Osteoblast (primary cell): Measurements from ENCODE around the gene PLEKHF1. TPM values are rescaled to one million over a fixed set of nuclear protein-coding genes. Genes with fewer than 3 reads are reported as not detected.
A peak's percentile ranks its signal among the peaks of the same experiment; 100 is the strongest.

Source experiments
- DNase-seq: peaks from one replicate; pipeline ENCODE4 v3.0.0; 2011; ENCODE audit warnings: low spot score, mixed read lengths; ENCODE audit not compliant: insufficient read length; ENCODE audit errors: missing footprints
- H2AFZ ChIP-seq: 2 replicates; pipeline ENCODE4 v1.6.0; 2011; ENCODE audit warnings: mild to moderate bottlenecking, low read length
- H3K27ac ChIP-seq: 2 replicates; pipeline ENCODE4 v1.5.1; 2011; ENCODE audit warnings: mild to moderate bottlenecking, low read depth, low read length, moderate library complexity
- H3K27me3 ChIP-seq: 2 replicates; pipeline ENCODE4 v1.6.0; 2012; ENCODE audit warnings: mild to moderate bottlenecking, control low read depth, inconsistent platforms, low read length, moderate library complexity; ENCODE audit not compliant: insufficient read depth
- H3K36me3 ChIP-seq: 2 replicates; pipeline ENCODE4 v1.5.1; 2011; ENCODE audit warnings: mild to moderate bottlenecking, low read length, control low read depth, moderate library complexity; ENCODE audit not compliant: insufficient read depth
- H3K4me1 ChIP-seq: 2 replicates; pipeline ENCODE4 v1.5.1; 2011; ENCODE audit warnings: mild to moderate bottlenecking, low read length, control low read depth, moderate library complexity; ENCODE audit not compliant: insufficient read depth
- H3K4me2 ChIP-seq: 2 replicates; pipeline ENCODE4 v1.6.0; 2011; ENCODE audit warnings: mild to moderate bottlenecking, low read length; ENCODE audit not compliant: insufficient read depth
- H3K4me3 ChIP-seq: fragments of 200-600 bp; sonication (generic); 3 replicates; pipeline ENCODE4 v1.5.1; 2012; ENCODE audit warnings: mild to moderate bottlenecking, low read length, inconsistent platforms; ENCODE audit not compliant: insufficient read depth
- H3K79me2 ChIP-seq: 2 replicates; pipeline ENCODE4 v1.6.0; 2012; ENCODE audit warnings: mild to moderate bottlenecking, low read length, control low read depth, inconsistent platforms; ENCODE audit not compliant: insufficient read depth
- H3K9me3 ChIP-seq: 2 replicates; pipeline ENCODE4 v1.5.1; 2011; ENCODE audit warnings: low read depth, low read length, control low read depth
- H4K20me1 ChIP-seq: 2 replicates; pipeline ENCODE4 v1.6.0; 2012; ENCODE audit warnings: mild to moderate bottlenecking, low read length, control low read depth; ENCODE audit not compliant: insufficient read depth
- total RNA-seq: library from RNA; depleted of rRNA; stranded (reverse); fragments of >200 nt; gene quantifications from 2 replicates; pipeline ENCODE4 v1.2.3, GENCODE V29; 2012
- TF ChIP-seq, protein P1 (sequence below): IDR thresholded peaks from 2 replicates; pipeline ENCODE4 v1.5.1; 2011; ENCODE audit warnings: mild to moderate bottlenecking, low read depth, low read length, moderate library complexity; ENCODE audit errors: extremely low read depth

The PLEKHF1 gene, protein sequence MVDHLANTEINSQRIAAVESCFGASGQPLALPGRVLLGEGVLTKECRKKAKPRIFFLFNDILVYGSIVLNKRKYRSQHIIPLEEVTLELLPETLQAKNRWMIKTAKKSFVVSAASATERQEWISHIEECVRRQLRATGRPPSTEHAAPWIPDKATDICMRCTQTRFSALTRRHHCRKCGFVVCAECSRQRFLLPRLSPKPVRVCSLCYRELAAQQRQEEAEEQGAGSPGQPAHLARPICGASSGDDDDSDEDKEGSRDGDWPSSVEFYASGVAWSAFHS
- 86.9 and 106 TPM in 2 replicates for total RNA-seq

DNA sequence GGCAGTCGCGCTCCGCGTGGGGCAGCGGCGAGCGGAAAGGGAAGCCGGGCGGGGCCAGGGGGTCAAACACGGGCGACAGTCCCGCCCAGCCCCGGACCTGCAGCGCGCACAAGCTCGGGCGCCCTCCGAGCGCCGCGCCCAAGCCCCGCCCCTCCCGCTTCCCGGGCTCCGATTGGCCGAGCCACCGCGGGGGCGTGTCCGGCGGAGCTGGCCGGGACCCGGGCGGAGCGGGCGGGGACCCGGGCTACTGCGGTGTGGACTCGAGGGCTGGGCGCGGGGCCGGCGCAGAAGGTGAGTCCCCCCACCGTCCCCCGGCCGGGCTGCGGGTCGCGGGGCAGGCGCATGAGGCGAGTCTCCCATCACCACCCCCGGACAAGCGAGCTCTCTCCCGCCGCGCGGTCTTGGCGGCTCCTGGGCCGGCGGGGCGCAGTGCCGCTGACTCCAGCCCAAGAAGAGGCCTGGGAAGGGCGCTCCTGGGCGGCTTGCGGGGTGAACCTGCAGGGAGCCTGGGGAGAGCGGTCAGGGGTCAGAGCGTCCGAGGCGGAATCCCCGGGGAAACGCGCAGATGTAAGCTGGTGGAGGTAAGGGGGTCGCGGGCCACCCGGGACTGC lies at the start of gene PLEKHF1:
PLEKHF1 (plus strand) TSS at position 247 of the 611 bp plus-strand sequence. CDS start 8,379 bp downstream, outside the sequence.
- peaks cover 43% of the 10 kb centered on the region for H3K79me2 ChIP-seq
- peak; percentile 97 for DNase-seq
- peaks cover 62% of the 10 kb centered on the region for H3K4me1 ChIP-seq
- peak within 1 kb of the TSS; percentile 99 for H3K27ac ChIP-seq
- TF ChIP-seq, protein P1, sequence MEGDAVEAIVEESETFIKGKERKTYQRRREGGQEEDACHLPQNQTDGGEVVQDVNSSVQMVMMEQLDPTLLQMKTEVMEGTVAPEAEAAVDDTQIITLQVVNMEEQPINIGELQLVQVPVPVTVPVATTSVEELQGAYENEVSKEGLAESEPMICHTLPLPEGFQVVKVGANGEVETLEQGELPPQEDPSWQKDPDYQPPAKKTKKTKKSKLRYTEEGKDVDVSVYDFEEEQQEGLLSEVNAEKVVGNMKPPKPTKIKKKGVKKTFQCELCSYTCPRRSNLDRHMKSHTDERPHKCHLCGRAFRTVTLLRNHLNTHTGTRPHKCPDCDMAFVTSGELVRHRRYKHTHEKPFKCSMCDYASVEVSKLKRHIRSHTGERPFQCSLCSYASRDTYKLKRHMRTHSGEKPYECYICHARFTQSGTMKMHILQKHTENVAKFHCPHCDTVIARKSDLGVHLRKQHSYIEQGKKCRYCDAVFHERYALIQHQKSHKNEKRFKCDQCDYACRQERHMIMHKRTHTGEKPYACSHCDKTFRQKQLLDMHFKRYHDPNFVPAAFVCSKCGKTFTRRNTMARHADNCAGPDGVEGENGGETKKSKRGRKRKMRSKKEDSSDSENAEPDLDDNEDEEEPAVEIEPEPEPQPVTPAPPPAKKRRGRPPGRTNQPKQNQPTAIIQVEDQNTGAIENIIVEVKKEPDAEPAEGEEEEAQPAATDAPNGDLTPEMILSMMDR: no peak
- no peaks in the 10 kb centered on the region for H3K9me3 ChIP-seq
- peak within 1 kb of the TSS; percentile 90 for H3K4me3 ChIP-seq
- H4K20me1 ChIP-seq: peaks cover 17% of the 10 kb centered on the region
- H3K36me3 ChIP-seq: no peaks in the 10 kb centered on the region
- H3K4me2 ChIP-seq: peak within 1 kb of the TSS; percentile 99
- no peaks in the 10 kb centered on the region for H3K27me3 ChIP-seq
- peak within 1 kb of the TSS; percentile 88 for H2AFZ ChIP-seq

DNA sequence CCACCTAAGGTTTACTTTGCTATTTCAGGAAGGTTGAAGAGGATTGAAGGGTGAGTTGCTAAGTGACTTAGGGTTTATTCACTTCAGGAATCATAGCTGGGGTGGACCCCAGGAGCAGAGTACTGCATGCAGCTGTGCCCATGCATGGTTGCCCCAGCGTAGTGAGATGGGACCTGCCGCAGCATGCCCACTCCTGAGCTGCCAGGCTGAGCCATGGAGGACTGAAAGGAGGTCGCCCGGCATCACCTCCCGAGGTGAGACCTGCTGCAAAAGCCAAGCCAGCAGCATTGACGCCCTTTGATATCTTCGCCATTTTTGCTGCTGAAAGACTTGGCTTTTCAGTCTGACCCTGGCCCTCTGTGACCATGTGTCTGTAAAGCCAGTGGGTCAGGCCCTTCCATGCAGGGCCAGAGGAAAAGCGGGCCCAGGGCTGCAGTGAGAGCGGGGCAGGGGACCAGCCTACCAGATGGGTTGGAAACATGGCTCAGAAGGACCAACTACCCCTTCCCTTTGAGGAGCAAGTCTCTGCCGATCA lies 49.3 kb upstream of the PLEKHF1 start:
- Histone ChIP-seq H3K4me1 (no peaks in the 10 kb centered on the region), H4K20me1 (no peaks in the 10 kb centered on the region), H3K27ac (no peak overlapping the region), H2AFZ (no peak overlapping the region), H3K79me2 (no peaks in the 10 kb centered on the region), H3K4me2 (no peak overlapping the region), H3K36me3 (peaks cover 45% of the 10 kb centered on the region), H3K9me3 (no peaks in the 10 kb centered on the region), H3K27me3 (no peaks in the 10 kb centered on the region), H3K4me3 (no peak overlapping the region)
- DNase-seq: no peak
- TF ChIP-seq, protein P1: no peak

DNA sequence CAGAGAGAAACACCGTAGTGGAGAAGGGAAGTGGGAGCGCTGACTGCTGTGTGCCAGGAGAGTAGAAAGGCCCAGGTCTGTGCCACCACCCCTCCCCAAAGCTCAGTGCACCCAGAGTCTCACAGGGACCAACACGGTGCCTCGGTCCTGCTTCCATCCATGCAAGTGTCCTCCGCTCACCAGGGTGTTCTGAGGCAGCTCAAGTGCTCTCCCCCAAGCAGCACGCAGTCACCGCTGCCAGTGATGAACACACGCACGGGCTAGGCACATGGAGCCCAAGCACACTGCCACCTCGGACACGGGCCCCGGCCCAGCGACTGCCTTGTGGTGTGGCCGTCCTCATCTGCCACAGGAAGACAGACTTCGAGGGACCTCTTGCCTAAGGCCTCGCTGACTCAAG lies 48.7 kb upstream of the PLEKHF1 start:
- no peaks in the 10 kb centered on the region for H3K4me1 ChIP-seq
- H2AFZ ChIP-seq: no peak overlapping the region
- peaks cover 41% of the 10 kb centered on the region for H3K36me3 ChIP-seq
- H3K4me3 ChIP-seq: no peak overlapping the region
- no peaks in the 10 kb centered on the region for H3K27me3 ChIP-seq
- no peak overlapping the region for H3K4me2 ChIP-seq
- no peaks in the 10 kb centered on the region for H4K20me1 ChIP-seq
- no peaks in the 10 kb centered on the region for H3K79me2 ChIP-seq
- no peak for DNase-seq
- no peaks in the 10 kb centered on the region for H3K9me3 ChIP-seq
- no peak overlapping the region for H3K27ac ChIP-seq
- TF ChIP-seq, protein P1: no peak
